Activated CD8-positive, alpha-beta memory T cell treated with anti-CD3 and anti-CD28 coated beads, Interleukin-2, amount 50 U/mL, for 24 hours (primary cell): ENCODE data around the gene TBRG1.

Source experiments
- DNase-seq: peaks from one replicate; pipeline ENCODE4 v3.0.0-alpha.2; 2020; ENCODE audit errors: extremely low read depth

Gene TBRG1

DNA sequence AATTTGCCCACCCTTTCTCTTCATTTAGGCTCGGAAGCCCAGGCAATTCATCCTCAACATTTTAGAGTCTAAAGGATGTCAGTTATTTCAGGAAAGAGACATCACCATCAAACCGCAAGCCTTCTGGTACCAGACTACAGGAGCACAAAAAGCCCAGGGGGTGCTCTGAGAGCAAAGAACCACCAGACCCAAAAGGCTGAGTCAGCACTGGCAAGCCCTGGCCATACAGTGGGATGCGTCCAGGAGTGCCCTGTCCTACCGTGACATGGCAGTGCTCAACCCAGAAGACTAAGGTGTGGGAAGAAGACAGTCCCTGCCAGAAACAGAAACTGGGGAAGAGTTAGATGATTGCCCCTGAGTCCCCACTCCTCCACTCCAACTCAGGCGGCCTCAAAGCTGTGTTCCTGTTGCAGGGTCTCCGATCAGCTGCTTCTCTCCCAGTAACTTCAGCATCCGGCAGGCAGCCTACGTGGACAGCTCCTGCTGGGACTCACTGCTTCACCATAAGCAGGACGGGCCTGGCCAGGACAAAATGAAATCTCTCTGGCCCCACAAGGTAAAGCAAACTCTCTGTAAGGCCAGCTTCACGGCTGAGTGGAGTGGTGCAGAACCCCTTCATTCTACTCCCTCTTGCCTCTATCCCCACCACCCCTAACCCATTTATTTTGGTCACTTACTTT lies 10.0 kb upstream of the TBRG1 start:
- no peak for DNase-seq

DNA sequence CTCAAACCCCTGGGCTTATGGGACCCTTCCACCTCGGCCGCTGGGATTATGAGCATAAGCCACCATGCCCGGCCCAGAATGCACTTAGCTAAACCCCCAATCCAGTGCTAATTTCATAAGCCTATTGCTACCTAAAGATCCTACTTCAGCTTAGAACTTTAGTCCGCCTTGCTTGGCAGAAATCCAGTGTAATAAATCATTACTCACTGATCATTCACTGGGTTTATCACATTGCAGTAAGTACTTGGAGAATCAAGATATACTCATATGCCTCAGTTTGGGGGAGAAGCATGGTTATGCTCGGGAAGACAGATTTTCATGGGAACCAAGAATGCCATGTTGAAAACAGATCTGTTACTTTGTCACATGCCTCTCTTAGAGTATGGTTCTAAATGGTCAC lies 3.8 kb upstream of the TBRG1 start:
- no peak for DNase-seq

DNA sequence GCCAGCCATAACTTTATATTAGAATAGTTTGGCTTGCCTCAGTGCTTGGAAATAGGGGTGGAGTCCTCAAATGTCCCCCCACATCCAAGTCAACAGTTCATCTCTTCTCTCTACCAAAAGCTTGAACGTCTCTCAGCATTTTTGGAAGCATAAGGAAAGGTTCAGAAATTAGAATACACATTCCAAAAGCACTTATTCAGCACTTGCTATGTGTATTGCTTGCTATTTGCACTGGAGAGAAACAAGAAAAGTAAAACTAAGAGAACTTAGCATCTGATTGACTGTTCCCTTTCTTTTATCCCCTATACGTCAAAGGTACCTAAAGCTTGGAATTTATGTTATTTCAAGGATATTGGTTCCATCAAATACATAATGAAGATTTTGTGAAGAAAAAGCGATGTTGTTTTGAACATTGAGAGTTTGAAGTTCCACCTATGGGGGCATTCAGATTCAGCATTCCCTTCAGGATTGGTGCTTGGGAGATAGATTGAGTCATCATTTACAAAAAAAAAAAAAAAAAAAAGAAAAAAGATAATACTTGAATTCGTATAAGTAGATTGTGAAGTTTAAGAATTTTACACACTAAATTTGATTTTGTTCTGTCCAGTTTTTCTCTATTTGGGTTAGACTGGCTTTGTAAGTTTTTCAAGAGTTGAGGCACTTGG lies 1.3 kb downstream of the TBRG1 start:
- no peak for DNase-seq

DNA sequence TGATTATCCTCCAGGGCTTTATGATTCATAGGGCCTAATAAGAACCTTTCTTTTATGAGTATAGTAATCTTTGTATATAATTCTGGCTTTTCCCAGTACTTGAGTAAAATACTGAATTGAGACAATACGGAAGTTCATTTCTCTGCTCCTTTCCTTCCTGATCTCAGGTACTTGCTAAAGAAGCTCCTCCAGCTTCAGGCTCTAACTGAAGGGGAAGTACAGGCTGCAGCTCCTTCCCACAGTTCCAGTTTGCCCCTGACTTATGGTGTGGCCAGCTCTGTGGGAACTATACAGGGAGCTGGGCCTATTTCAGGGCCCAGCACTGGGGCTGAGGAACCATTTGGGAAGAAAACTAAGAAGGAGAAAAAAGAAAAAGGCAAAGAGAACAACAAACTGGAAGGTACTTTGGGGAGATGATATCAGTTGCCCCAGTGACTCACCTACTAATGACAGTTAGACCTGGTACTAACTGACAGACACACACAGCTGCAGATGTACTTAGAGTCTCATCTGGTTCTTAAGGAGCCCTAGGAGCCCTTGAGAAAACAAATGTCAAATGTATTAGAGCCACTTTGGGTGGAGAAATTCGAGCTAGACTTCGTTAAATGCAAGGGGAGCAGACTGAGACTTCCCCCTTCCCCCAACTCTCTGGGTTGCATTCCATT lies 3.0 kb downstream of the TBRG1 start:
- no peak for DNase-seq

DNA sequence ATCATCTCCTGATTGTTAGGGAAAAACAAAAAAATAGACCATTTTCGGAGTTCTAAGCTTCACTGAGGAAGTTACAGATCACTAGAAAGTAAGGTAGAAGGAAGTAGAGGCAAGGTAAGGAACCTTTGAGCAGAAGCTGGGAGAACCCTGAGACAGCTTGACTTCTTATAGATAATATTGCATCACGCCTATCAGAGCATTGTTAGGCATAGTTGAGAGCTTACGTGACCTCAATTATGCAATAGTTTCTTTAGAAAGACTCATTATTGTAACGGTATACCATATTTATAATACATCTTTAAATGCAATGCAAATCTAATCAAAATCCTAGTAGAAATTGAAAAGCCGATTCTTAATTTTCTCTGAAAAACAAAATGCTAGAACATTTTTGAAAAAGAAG lies 4.9 kb downstream of the TBRG1 start:
- DNase-seq, result no peak

DNA sequence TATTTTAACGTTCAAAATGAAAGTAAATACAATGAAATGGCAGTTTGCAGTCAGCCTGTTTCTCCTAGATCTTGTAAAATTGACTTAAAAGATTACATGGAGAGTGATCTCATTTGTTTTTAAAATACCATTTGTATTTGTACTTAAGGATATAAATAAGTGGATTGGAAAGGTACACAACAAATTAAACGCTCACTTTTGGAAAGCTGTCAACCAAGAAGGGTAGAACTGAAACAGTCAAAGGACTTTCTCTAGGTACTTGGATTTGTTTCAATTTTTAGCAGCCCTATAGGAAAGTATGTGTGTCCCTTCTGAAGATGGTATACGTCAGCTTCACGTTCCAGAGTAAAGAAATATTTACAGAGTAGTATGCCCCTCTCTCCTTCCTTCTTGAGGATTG lies 7.3 kb downstream of the TBRG1 start:
- no peak for DNase-seq

DNA sequence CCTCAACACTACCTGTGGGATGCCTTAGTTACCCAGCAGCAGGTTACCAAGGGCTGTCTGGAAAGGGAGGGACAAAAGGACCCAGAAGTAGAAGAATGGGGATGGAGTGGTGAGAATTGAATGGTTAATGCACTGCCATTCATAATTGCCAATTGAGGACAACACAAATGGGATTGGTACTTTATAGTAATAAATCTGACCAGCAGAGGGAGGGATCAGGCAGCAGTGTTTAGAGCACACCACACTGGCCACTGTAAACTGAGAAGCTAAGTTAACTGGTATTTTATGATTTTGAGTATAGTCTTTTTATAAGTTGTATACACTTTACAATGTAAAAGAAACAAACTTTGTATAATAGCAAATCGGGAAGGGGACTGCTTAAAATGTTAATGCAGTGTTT lies 10.7 kb downstream of the TBRG1 start:
- no peak for DNase-seq

DNA sequence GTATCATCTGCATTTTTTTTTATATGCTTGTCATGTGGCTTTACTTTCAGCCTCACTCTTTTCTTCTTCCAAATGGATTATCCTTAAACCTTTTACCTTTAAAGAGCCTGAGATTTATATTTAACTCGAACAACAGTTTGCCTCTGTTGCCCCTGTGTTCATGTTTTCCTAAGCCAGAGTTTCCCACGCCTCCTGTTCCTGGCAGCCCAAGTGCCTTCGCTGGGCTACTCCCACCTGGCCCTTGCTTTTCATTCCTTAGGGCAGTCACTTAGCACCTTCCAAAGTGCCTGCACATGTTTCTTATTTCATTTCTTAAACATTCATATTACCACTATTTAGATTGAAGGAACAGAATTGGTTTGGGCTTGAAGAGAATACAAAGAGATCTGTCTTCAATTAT lies 13.3 kb downstream of the TBRG1 start:
- DNase-seq, result no peak

DNA sequence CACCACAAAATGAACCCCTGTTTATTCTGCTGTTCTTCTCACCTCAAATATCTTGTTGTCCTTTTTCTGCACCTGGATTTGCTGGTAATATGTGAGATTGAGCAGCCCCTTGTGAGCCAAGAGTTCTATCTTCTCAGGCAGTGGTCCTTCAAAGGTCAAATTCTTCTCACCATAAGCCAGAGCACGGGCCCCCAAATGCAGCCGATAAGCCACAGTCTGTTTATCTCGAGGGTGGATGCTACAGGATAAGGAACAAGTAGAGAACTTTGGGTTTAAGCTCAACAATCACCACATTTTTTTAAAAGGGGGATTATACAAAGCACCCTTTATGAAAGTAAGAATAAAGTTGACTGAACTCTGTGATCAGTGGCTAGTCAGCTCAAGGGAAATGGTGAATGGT lies 15.8 kb downstream of the TBRG1 start:
- no peak for DNase-seq

DNA sequence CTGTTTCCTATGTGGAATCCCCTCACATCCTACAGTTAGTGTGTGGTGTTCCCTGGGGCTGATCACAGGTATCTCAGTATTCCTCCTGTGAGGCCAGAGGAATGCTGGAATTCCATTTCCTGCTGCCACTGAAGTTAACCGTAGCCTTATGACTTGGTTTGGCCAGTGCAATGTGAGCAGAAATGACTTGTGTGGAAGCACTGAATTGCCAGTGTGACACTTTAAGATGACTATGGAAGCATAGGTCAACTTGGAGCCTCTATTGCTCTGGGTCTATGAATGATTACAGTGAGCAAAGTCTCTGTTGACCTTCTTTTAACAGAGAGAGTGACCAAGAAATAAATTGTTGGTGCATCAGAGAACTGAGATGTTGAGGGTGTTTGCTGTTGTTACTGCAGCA lies 16.5 kb downstream of the TBRG1 start:
- no peak for DNase-seq

DNA sequence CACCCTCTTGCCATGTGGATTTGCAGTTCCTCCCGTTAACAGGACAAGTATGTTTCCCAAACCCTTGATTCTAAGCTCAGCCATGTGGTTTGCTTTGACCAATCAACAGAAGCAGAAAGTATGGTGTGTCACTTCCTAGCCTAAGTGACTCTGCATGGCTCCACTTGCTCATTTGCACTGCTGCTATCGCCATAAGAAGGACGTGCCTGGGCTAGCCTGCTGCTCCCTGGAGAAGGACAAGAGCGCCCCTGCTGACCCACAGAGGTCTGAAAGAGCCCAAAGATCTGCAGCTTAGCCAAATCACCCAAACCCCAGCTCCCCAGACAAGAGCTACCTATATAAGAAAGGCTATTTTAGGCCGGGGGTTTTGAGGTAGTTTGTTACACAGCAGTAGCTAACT lies 18.0 kb downstream of the TBRG1 start:
- no peak for DNase-seq

DNA sequence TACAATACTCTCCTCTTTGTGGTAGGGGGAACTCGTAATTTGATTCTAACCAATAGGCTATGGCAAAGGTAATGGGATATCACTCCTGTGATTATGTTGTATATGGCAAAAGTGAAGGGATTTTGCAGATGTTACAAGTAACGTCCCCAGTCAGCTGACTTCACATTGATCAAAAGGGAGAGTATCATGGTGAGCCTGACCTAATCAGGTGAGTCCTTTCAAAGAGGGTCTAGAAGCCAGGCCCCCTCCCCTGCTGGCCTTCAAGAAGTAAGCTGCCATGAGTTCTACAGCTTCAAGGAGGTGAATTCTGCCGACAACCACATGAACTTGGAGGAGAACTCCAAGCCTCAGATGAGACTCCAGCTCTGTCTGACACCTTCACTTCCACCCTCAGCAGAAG lies 20.0 kb downstream of the TBRG1 start:
- no peak for DNase-seq

DNA sequence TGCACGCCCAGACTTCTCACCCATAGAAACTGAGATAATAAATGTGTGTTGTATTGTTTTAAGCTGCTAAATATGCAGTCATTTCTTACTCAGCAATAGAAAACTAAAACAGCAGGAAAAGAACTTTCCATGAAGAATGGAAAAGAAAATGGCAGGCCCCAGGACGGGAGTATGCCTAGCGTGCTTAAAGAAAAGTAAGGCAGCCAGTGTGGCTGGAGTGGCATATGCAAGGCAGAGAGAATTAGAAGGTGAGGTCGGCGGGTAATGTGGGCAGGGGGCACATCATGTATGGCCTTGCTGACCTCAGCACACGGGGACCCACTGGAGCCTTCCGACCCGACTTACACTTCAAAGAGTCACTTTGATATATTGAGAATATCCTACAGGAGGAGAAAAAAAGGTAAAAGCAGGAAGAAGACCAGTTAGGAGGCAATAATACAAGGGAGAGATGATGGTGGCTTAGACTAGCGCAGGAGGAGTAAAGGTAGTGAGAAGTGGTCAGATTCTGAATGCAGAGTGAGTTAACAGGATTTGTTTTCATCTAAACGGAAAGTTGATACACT lies 20.5 kb downstream of the TBRG1 start:
- no peak for DNase-seq

DNA sequence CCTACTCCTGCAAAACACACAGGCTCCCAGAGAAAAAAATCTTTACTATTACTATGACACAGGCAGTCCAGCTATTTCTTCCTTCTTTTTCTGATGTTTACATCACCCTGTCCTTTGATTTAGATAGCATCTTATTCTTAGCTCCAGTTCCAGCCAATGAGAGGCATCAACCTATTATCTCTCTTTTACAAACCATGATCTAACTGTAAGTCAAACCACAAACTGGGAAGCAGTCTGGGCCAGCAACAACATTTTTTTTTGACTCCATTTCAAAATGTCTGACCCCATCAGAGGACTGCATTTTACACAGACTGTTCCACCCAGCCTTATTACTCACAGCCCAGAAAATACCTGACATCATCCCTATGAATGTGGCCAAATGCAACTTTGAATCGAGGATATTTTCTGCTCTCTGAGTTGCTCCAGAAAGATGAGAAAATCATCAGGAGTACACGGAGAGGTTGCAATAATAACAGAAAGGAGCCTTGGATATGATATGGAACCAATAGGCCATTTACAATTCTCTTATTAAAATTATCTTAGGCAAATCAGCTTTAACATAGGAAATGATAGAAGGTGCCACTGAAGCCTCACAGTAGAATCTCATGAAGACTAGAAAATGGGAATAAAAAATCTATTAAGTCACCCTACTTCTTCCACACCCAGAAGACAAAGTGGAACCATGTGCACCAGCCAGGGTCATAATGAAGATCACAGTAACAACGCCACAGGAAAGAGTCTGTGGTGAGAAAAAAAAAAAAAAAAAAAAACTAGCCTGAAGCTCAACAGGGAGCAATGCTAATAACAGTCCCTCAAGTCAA lies 21.2 kb downstream of the TBRG1 start:
- no peak for DNase-seq

DNA sequence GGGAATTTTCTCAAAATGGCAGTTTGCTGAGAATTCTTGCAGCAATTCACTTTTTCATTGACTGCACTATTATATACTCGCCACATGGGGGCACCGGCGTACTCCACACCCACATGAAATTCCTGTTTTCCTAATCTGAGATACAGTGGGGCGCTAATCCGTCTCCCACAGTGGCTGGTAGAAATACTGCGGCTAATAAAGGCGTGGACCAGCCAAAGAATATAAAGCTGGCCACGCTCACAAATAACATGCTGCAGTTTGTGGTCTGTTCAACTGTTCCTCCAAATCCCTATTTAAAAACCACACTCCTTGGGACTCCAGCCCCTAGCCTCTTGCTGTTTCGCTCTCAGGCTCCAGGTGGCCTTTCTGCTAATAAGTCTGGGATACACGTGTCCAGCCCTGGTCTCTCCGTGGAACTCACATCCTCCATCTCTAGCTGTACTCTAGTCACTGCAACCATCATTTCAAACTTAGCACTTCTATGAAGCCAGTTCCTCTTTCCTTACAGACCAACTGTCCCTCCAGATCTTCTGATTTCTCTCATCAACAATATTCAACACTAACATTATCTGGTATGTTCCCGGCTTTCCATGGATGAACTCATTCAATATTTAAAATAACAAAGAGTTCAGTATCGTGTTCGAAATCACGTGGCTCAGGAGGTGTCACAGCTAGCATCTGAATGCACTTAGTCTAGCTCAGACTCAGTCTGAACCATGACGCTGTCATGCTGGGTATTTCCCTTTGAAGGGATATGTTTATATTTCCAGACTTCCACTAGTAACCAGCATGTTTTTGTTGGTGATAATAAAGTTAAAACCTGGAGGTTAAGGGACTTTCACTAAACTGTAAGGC lies 22.0 kb downstream of the TBRG1 start:
- no peak for DNase-seq

DNA sequence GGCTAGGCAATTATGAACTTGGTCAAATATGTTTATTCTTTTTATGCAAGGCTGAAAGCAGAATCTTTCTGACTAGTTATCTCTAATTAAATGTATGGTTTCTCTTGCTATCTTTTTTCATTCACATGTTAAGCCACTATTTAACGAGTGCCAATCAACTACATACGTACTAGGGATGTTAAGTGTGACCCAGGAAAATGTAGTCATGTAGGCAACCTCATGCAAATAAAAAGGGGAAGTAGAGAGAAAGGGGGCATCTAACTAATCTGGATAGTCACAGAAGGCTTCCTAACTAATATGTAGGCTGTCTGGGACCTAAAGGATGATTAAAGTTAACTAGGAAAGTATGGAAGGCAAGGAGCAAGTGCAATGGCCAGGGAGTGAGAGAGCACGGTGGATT lies 23.5 kb downstream of the TBRG1 start:
- no peak for DNase-seq

DNA sequence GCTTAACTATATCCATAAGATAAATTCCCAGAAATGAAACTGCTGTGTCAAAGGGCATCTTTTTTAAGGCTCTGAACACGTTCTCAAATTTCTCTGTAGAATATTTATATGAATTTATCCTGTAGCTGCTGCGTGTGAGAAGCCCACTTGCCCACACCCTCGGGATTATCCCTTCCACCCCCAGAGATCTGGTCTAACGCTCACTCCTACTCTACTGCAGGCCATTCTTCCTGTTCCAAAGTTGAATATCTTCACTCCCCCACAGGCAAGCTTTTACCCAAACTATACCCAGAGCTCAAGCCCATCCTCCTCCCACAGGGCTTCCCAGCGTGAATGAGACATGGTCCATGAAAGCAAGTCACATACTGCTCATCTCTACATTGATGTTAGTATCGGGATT lies 25.9 kb downstream of the TBRG1 start:
- no peak for DNase-seq

DNA sequence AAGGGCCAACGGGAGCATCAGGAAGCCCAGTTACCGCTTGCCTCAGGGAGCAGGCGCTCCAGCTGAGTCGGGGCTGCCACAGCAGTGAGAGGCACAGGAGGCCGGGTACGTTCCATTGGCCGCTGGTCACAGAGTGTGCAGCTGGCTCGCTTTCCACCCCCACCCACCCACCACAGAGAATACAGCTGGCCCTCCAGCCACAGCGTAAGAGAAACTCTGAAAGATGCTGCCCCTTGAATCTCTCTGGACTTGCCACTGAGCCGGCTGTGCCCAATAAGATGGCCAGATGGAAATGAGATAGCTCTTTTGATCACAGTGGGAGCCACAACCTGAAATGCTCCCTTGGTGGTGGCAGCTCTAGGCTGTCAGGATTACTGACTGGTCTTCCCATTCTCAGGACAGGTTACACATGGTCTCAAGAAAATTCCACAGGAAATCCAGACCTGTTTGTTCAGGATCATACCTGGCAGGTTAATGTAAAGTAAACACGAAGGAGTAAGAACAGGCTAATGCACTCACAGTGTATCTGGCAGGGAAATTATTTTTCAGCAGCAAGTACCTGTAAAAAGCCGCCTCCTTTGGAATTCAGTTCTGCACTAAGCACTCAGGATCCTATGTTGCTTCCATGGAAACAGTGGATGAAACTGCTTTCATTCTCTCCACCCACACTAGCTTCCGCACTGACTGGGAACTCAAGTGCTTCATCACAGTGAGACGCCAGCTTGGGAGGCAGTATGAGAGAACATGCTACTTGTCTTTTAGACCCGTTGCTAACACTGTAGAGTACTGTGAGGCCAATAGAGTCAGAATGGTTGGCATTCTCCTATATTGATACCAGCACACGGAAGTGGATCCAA lies 34.3 kb downstream of the TBRG1 start:
- DNase-seq, result no peak

DNA sequence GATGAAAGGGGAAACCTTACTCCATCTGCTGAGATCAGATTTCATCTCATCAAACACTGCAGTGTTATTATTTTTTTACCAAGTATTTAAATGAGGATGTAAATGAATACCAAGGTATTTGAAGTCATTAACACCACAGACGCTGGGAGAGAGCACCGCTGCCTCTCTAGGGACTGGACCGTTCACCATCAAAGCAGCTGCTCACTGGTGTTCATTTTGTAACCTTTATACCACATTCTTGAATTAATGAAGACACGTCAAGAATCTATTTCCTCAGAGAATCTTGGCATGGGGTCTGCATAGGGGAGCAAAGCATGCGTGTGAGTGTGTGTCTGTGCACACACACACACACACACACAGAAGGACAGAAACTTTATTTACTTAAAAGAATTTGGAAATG lies 35.2 kb downstream of the TBRG1 start:
- DNase-seq, result no peak

DNA sequence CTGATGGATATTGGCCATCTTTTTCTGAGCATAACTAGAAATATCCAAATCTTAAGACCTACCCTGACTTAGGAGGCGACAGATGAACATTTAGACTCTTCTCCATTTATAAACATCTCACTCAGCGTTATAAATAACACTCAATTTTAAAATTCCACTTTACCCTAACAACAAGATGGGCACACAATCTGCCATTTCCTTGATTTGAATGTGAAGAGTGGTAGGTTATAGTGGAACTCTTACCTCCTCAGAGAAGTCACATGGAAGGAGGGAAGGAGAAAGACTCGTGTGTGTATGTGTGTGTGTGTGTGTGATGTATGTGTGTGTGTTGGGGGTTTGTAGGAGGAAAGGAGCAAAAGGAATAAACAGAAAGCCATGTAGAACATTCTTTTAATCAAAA lies 35.8 kb downstream of the TBRG1 start:
- no peak for DNase-seq
